Measurements from ENCODE around the gene SH3PXD2B. TPM values are rescaled to one million over a fixed set of nuclear protein-coding genes. Genes with fewer than 3 reads are reported as not detected.
"Not testable (repeated sequence)": the region's sequence is repeated elsewhere in the genome, so short reads cannot be mapped to it uniquely, and the experiment has no call there.

SH3PXD2B gene
- total RNA-seq, 1 experiment from 2014 or later = 27.5 TPM

- Histone ChIP-seq H3K27me3 (ENCODE audit: insufficient read depth, low read length) (no peaks in the 10 kb centered on the region), H2AFZ (ENCODE audit: low read depth, low read length, poor library complexity, severe bottlenecking) (no peak overlapping the region), H3K4me3 (replicated peaks in 1 of 2; ENCODE audit: low read depth in 1 of 2, low read length in 2 of 2) (no peak overlapping the region), H3K36me3 (ENCODE audit: control insufficient read depth in 1 of 2, insufficient read depth in 2 of 2, low read length in 2 of 2) (peaks cover 0 to 9% of the 10 kb centered on the region in 2 experiments; a peak in 1 of 4 replicates), H4K20me1 (ENCODE audit: insufficient read depth) (0 out of 2 replicates have a peak, but pooled peaks cover 4% of the 10 kb centered on the region), H3K9me3 (ENCODE audit: control insufficient read depth in 1 of 2, insufficient read depth in 1 of 2, low read depth in 1 of 2, low read length in 2 of 2) (no peaks in the 10 kb centered on the region), H3K27ac (ENCODE audit: low read depth, low read length) (no peak overlapping the region), H3K9ac (ENCODE audit: low read length) (no peak overlapping the region), H3K79me2 (ENCODE audit: insufficient read depth, low read length) (no peaks in the 10 kb centered on the region), H3K4me1 (ENCODE audit: control insufficient read depth in 1 of 2, insufficient read depth in 2 of 2, low read length in 2 of 2) (no peaks in the 10 kb centered on the region; a peak in 2 of 4 replicates), H3K9me2 (ENCODE audit: insufficient read depth) (no peaks in the 10 kb centered on the region), H3K4me2 (ENCODE audit: low read length) (no peak overlapping the region)
- ChIA-PET CTCF (no interaction called here), POLR2A (no interaction called here), RAD21 (ENCODE audit: low non-redundant PET in 1 of 2, low total read pairs in 2 of 2, uncharacterized antibody in 2 of 2, unreplicated experiment in 2 of 2) (no interaction called here)
- DNase-seq (ENCODE audit: low read depth, low spot score) = no peak
- BruUV-seq (replicated peaks) = no TSS peak
- TF ChIP-seq YY1 (IDR thresholded peaks at IDR 0.05; ENCODE audit: extremely low read depth, insufficient replicate concordance, low read depth, low read length) = no peak
- no peak for TF ChIP-seq EZH2 (IDR thresholded peaks at IDR 0.05)
- no peak for TF ChIP-seq ELF1 (IDR thresholded peaks at IDR 0.05; ENCODE audit: borderline replicate concordance, low read depth)
- TF ChIP-seq SIN3A (IDR thresholded peaks at IDR 0.05; ENCODE audit: low read depth) = no peak
- intact Hi-C loops (cut with micrococcal nuclease) = no loop called here
- no peak for ATAC-seq
Observed at GRCh38 chr5:172410160-172410559, 44.2 kb downstream of the SH3PXD2B start.

- H3K27ac ChIP-seq (ENCODE audit: low read depth, low read length); RAD21 ChIA-PET (ENCODE audit: low non-redundant PET in 1 of 2, low total read pairs in 2 of 2, uncharacterized antibody in 2 of 2, unreplicated experiment in 2 of 2); CTCF ChIA-PET; ATAC-seq; H3K9me2 ChIP-seq (ENCODE audit: insufficient read depth); DNase-seq (ENCODE audit: low read depth, low spot score); H3K4me1 ChIP-seq (ENCODE audit: control insufficient read depth in 1 of 2, insufficient read depth in 2 of 2, low read length in 2 of 2); H4K20me1 ChIP-seq (ENCODE audit: insufficient read depth); H3K4me3 ChIP-seq (replicated peaks in 1 of 2; ENCODE audit: low read depth in 1 of 2, low read length in 2 of 2); H3K4me2 ChIP-seq (ENCODE audit: low read length); H3K79me2 ChIP-seq (ENCODE audit: insufficient read depth, low read length); H3K9ac ChIP-seq (ENCODE audit: low read length); POLR2A ChIA-PET; H3K36me3 ChIP-seq (ENCODE audit: control insufficient read depth in 1 of 2, insufficient read depth in 2 of 2, low read length in 2 of 2); H3K9me3 ChIP-seq (ENCODE audit: control insufficient read depth in 1 of 2, insufficient read depth in 1 of 2, low read depth in 1 of 2, low read length in 2 of 2); BruUV-seq (replicated peaks); intact Hi-C loops (cut with micrococcal nuclease); H2AFZ ChIP-seq (ENCODE audit: low read depth, low read length, poor library complexity, severe bottlenecking); H3K27me3 ChIP-seq (ENCODE audit: insufficient read depth, low read length): not testable (repeated sequence)
Observed at GRCh38 chr5:172409477-172409876, 44.8 kb downstream of the SH3PXD2B start.

Data from HCT116 (cell line).